ENCODE data around the gene CLP1. TPM values are rescaled to one million over a fixed set of nuclear protein-coding genes. Genes with fewer than 3 reads are reported as not detected.
"Not testable (repeated sequence)": the region's sequence is repeated elsewhere in the genome, so short reads cannot be mapped to it uniquely, and the experiment has no call there.

The CLP1 gene
- total and polyA plus RNA-seq, 5 donors, result 4.6 to 8.2 (median 6.4) TPM

GRCh38 chr11:57700425-57700824 lies 42.9 kb downstream of the CLP1 start:
- no peak for DNase-seq
- intact Hi-C loops (cut with DNase I), result no loop called here
- WGBS, result 47% methylated on average over 3 of the region's 3 CpGs
- ATAC-seq, result no peak
- Histone ChIP-seq H3K4me1 (ENCODE audit: control insufficient read depth, insufficient read depth, low read length) (no peaks in the 10 kb centered on the region), H3K27me3 (ENCODE audit: control insufficient read depth, insufficient read depth) (no peaks in the 10 kb centered on the region), H3K9me3 (ENCODE audit: control insufficient read depth, low read length) (no peaks in the 10 kb centered on the region), H3K4me3 (ENCODE audit: low read length) (no peak overlapping the region), H3K27ac (ENCODE audit: low read length) (no peak overlapping the region)

DNA sequence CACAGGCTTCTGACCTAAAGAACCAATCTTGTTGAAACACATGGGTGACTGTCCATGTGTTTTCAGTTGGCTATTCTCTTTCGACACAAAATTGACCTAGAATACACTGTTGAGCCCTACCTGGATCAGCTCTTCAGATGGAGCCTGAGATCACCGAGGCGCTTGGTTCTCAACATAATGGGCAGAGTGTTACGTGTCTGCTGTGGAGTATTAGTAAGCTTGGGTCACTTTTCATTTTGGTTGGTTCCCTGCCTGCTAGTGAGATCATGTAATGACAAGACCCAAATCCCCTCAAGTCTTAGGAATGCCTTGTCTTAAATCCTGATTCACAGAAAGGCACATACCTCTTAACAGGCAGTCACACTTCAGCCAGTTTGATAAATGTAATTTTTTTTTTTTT lies 45.8 kb downstream of the CLP1 start:
- 84% methylated on average over 4 of the region's 4 CpGs for WGBS
- intact Hi-C loops (cut with DNase I), result no loop called here
- DNase-seq (no peak), ATAC-seq (no peak)
- Histone ChIP-seq H3K27ac (ENCODE audit: low read length) (no peak overlapping the region), H3K4me1 (ENCODE audit: control insufficient read depth, insufficient read depth, low read length) (no peaks in the 10 kb centered on the region), H3K4me3 (ENCODE audit: low read length) (no peak overlapping the region), H3K27me3 (ENCODE audit: control insufficient read depth, insufficient read depth) (no peaks in the 10 kb centered on the region), H3K9me3 (ENCODE audit: control insufficient read depth, low read length) (no peaks in the 10 kb centered on the region)

- Histone ChIP-seq H3K4me1 (ENCODE audit: control insufficient read depth, insufficient read depth, low read length) (no peaks in the 10 kb centered on the region), H3K9me3 (ENCODE audit: control insufficient read depth, low read length) (no peaks in the 10 kb centered on the region), H3K27ac (ENCODE audit: low read length) (no peak overlapping the region), H3K4me3 (ENCODE audit: low read length) (no peak overlapping the region), H3K27me3 (ENCODE audit: control insufficient read depth, insufficient read depth) (no peaks in the 10 kb centered on the region)
- ATAC-seq, result no peak
- no peak for DNase-seq
- WGBS, result 80% methylated on average over 6 of the region's 6 CpGs
- intact Hi-C loops (cut with DNase I), result loop anchor here in 1 of 4 donors (5.0 kb wide), 1 partner anchor 38 kb away; the partner anchor contains the start of gene ZDHHC5
Measured at GRCh38 chr11:57704932-57705331, 47.4 kb downstream of the CLP1 start.

DNA sequence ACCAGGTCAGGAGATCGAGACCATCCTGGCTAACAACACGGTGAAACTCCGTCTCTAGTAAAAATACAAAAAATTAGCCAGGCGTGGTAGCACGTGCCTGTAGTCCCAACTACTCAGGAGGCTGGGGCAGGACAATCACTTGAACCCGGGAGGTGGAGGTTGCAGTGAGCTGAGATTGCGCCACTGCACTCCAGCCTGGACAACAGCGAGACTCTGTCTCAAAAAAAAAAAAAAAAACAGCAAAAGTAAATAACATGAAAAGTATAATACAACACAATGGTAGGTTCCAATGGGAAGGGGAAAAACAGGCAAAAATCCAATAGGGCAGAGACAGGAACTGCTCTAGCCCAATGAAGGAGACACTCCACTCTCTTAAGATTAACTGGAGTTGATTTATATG lies 47.9 kb downstream of the CLP1 start:
- H3K27ac ChIP-seq (ENCODE audit: low read length); ATAC-seq; H3K27me3 ChIP-seq (ENCODE audit: control insufficient read depth, insufficient read depth); DNase-seq; H3K9me3 ChIP-seq (ENCODE audit: control insufficient read depth, low read length); H3K4me1 ChIP-seq (ENCODE audit: control insufficient read depth, insufficient read depth, low read length); H3K4me3 ChIP-seq (ENCODE audit: low read length): not testable (repeated sequence)
- WGBS, result 91% methylated on average over 8 of the region's 8 CpGs
- intact Hi-C loops (cut with DNase I), result loop anchor here in 1 of 4 donors (5.0 kb wide), 1 partner anchor 38 kb away; the partner anchor contains the start of gene ZDHHC5

- Histone ChIP-seq H3K4me3 (ENCODE audit: low read length) (no peak overlapping the region), H3K27ac (ENCODE audit: low read length) (no peak overlapping the region), H3K4me1 (ENCODE audit: control insufficient read depth, insufficient read depth, low read length) (no peaks in the 10 kb centered on the region), H3K9me3 (ENCODE audit: control insufficient read depth, low read length) (no peaks in the 10 kb centered on the region), H3K27me3 (ENCODE audit: control insufficient read depth, insufficient read depth) (no peaks in the 10 kb centered on the region)
- WGBS, result 95% methylated on average over 5 of the region's 5 CpGs
- ATAC-seq (no peak), DNase-seq (no peak)
- intact Hi-C loops (cut with DNase I), result loop anchor here in 1 of 4 donors (5.0 kb wide), 1 partner anchor 43 kb away; the partner anchor contains the start of gene ZDHHC5
Measured at GRCh38 chr11:57709802-57710367, 52.3 kb downstream of the CLP1 start.

Small RNA genes within 50 kb of the gene (microRNA-seq; reads per million reads assigned to microRNA genes)
- gene MIR130A, result 7,932 to 8,759 reads per million in 2 donors

Other genes with a start within 250 kb of the CLP1 start
- 10 to 100 TPM; 24.1 to 37.0 (median 30.7) TPM for gene SLC43A3, start 230.6 kb upstream of the CLP1 start, total RNA-seq
- 20.7 TPM for gene SLC43A3, start 230.6 kb upstream of the CLP1 start, polyA plus RNA-seq
- 1 to 10 TPM in 1 of 4 donors, under 1 TPM in 3; 0.65 to 1.4 (median 0.79) TPM for gene RTN4RL2, start 197.2 kb upstream of the CLP1 start, total RNA-seq
- gene RTN4RL2, start 197.2 kb upstream of the CLP1 start, polyA plus RNA-seq, result 0.97 TPM
- 1 to 10 TPM; 3.4 to 10.0 (median 8.8) TPM for gene SLC43A1, start 142.1 kb upstream of the CLP1 start, total RNA-seq
- 8.4 TPM for gene SLC43A1, start 142.1 kb upstream of the CLP1 start, polyA plus RNA-seq
- 10 to 100 TPM; 40.6 to 68.8 (median 50.2) TPM for gene TIMM10, start 127.0 kb upstream of the CLP1 start, total RNA-seq
- gene TIMM10, start 127.0 kb upstream of the CLP1 start, polyA plus RNA-seq, result 59.2 TPM
- gene SMTNL1, start 120.2 kb upstream of the CLP1 start, total RNA-seq, result not detected
- not detected for gene SMTNL1, start 120.2 kb upstream of the CLP1 start, polyA plus RNA-seq
- 10 to 100 TPM; 22.6 to 28.8 (median 24.6) TPM for gene UBE2L6, start 90.1 kb upstream of the CLP1 start, total RNA-seq
- gene UBE2L6, start 90.1 kb upstream of the CLP1 start, polyA plus RNA-seq, result 19.8 TPM
- 100 to 1,000 TPM; 181 to 294 (median 203) TPM for gene SERPING1, start 60.1 kb upstream of the CLP1 start, total RNA-seq
- 268 TPM for gene SERPING1, start 60.1 kb upstream of the CLP1 start, polyA plus RNA-seq
- gene YPEL4, start 7.8 kb upstream of the CLP1 start, total RNA-seq, result 1 to 10 TPM in 1 of 4 donors, under 1 TPM in 3; 0.33 to 1.1 (median 0.62) TPM
- gene YPEL4, start 7.8 kb upstream of the CLP1 start, polyA plus RNA-seq, result 1.5 TPM
- gene ZDHHC5, start 10.4 kb downstream of the CLP1 start, total RNA-seq, result 10 to 100 TPM; 38.9 to 60.4 (median 54.3) TPM
- gene ZDHHC5, start 10.4 kb downstream of the CLP1 start, polyA plus RNA-seq, result 27.0 TPM
- gene MED19, start 54.5 kb downstream of the CLP1 start, total RNA-seq, result 10 to 100 TPM in 2 of 4 donors, 1 to 10 TPM in 2; 8.4 to 10.5 (median 9.5) TPM
- 9.8 TPM for gene MED19, start 54.5 kb downstream of the CLP1 start, polyA plus RNA-seq
- 10 to 100 TPM; 57.4 to 78.1 (median 70.8) TPM for gene TMX2, start 54.8 kb downstream of the CLP1 start, total RNA-seq
- gene TMX2, start 54.8 kb downstream of the CLP1 start, polyA plus RNA-seq, result 73.2 TPM
- gene SELENOH, start 83.7 kb downstream of the CLP1 start, total RNA-seq, result 100 to 1,000 TPM in 2 of 4 donors, 10 to 100 TPM in 2; 91.3 to 110 (median 99.1) TPM
- gene SELENOH, start 83.7 kb downstream of the CLP1 start, polyA plus RNA-seq, result 163 TPM
- gene BTBD18, start 94.1 kb downstream of the CLP1 start, total RNA-seq, result not detected
- gene BTBD18, start 94.1 kb downstream of the CLP1 start, polyA plus RNA-seq, result 0.02 TPM
- gene CTNND1, start 104.0 kb downstream of the CLP1 start, total RNA-seq, result 10 to 100 TPM; 66.6 to 98.6 (median 77.5) TPM
- 32.2 TPM for gene CTNND1, start 104.0 kb downstream of the CLP1 start, polyA plus RNA-seq

All from right cardiac atrium (tissue), 5 donors.